Measurements from ENCODE around the gene BRME1. TPM values are rescaled to one million over a fixed set of nuclear protein-coding genes. Genes with fewer than 3 reads are reported as not detected.

Gene BRME1
- total RNA-seq, 4 donors from 2014 or later, result 7.4 to 73.1 (median 41.2) TPM

GRCh38 chr19:13840305-13841085 lies 65.4 kb downstream of the BRME1 start:
- Histone ChIP-seq H3K4me3 (peak overlapping the region; percentile 91 to 98 (median 92)), H3K4me1 (peaks cover 3 to 72% (median 31%) of the 10 kb centered on the region in 4 donors)
- TF ChIP-seq CTCF (IDR thresholded peaks at IDR 0.05) (no peak), POLR2A (IDR thresholded peaks at IDR 0.05) (peak; percentile 74 to 76)

GRCh38 chr19:13839938-13840304 lies 66.0 kb downstream of the BRME1 start:
- Histone ChIP-seq H3K9me3 (no peaks in the 10 kb centered on the region), H3K4me1 (peaks cover 3 to 77% (median 31%) of the 10 kb centered on the region in 4 donors), H3K27ac (peak overlapping the region; percentile 97 to 99 (median 98)), H3K4me3 (peak overlapping the region; percentile 91 to 98 (median 92)), H3K36me3 (peaks cover 0 to 21% (median 0%) of the 10 kb centered on the region in 3 donors), H3K27me3 (no peaks in the 10 kb centered on the region)
- TF ChIP-seq POLR2A (IDR thresholded peaks at IDR 0.05), result no peak
- peak in 1 of 6 experiments; percentile 3 for TF ChIP-seq CTCF (IDR thresholded peaks at IDR 0.05)
- DNase-seq, result no peak

More at GRCh38 chr19:13840305-13841085, 65.4 kb downstream of the BRME1 start:
- H3K9me3 ChIP-seq, result no peaks in the 10 kb centered on the region
- H3K36me3 ChIP-seq, result peaks cover 0 to 17% (median 0%) of the 10 kb centered on the region in 3 donors
- H3K27me3 ChIP-seq, result no peaks in the 10 kb centered on the region
- DNase-seq, result peak; percentile 44 to 95 (median 92)
- peak overlapping the region; percentile 97 to 99 (median 98) for H3K27ac ChIP-seq

GRCh38 chr19:13839130-13839937 lies 66.6 kb downstream of the BRME1 start:
- peak in 2 of 6 experiments; percentile 15 for TF ChIP-seq CTCF (IDR thresholded peaks at IDR 0.05)
- TF ChIP-seq POLR2A (IDR thresholded peaks at IDR 0.05), result peak; percentile 30 to 57
- peak overlapping the region; percentile 97 to 99 (median 98) for H3K27ac ChIP-seq
- H3K9me3 ChIP-seq, result no peaks in the 10 kb centered on the region
- DNase-seq, result peak; percentile 81 to 92 (median 83)
- peaks cover 3 to 81% (median 32%) of the 10 kb centered on the region in 4 donors for H3K4me1 ChIP-seq
- peak overlapping the region; percentile 91 to 98 (median 92) for H3K4me3 ChIP-seq
- H3K36me3 ChIP-seq, result peaks cover 0 to 27% (median 0%) of the 10 kb centered on the region in 3 donors
- no peaks in the 10 kb centered on the region for H3K27me3 ChIP-seq

GRCh38 chr19:13838435-13839129 lies 67.3 kb downstream of the BRME1 start:
- TF ChIP-seq CTCF (IDR thresholded peaks at IDR 0.05) (no peak), POLR2A (IDR thresholded peaks at IDR 0.05) (no peak)
- DNase-seq, result peak in 1 of 3 donors; percentile 46
- Histone ChIP-seq H3K36me3 (peaks cover 0 to 31% (median 0%) of the 10 kb centered on the region in 3 donors), H3K27ac (peak overlapping the region; percentile 97 to 99 (median 98)), H3K4me3 (peak overlapping the region; percentile 91 to 98 (median 92)), H3K4me1 (peaks cover 1 to 80% (median 34%) of the 10 kb centered on the region in 4 donors), H3K9me3 (no peaks in the 10 kb centered on the region), H3K27me3 (no peaks in the 10 kb centered on the region)

Data from Peyer's patch (tissue), 4 donors.